K562 (cell line): Measurements from ENCODE around the gene GUCA1A. TPM values are rescaled to one million over a fixed set of nuclear protein-coding genes. Genes with fewer than 3 reads are reported as not detected.

Experiments
- C11orf30 ChIP-seq: fragments of 450-650 bp; IDR thresholded peaks from 2 replicates; pipeline ENCODE4 v1.6.1; 2016; ENCODE audit warnings: low read depth, mild to moderate bottlenecking
- CTBP1 ChIP-seq: fragments of 450-650 bp; IDR thresholded peaks from 2 replicates; pipeline ENCODE4 v1.6.1; 2016; ENCODE audit warnings: borderline replicate concordance
- FOSL1 ChIP-seq: fragments of 200-800 bp; sonication (Bioruptor generic); conservative IDR thresholded peaks from 2 replicates; pipeline ENCODE4 v1.6.1; 2016; ENCODE audit warnings: missing genetic modification characterization, missing compliant biosample characterization
- HNRNPH1 ChIP-seq: fragments of 200-400 bp; formaldehyde crosslinking; optimal IDR thresholded peaks from 2 replicates; pipeline ENCODE3; 2017; ENCODE audit warnings: low read depth, mild to moderate bottlenecking, low read length, moderate library complexity
- JUND ChIP-seq, 2 experiments: IDR thresholded peaks; 2 replicates in 1 of 2; 3 replicates in 1 of 2; pipeline ENCODE4 v1.6.1; 2011; ENCODE audit warnings: borderline replicate concordance in 2 of 2, low read depth in 2 of 2, low read length in 2 of 2, improper control_type of control experiment in 1 of 2, missing biosample characterization in 1 of 2, missing genetic modification characterization in 1 of 2, missing genetic modification reagents in 1 of 2
- KAT2B ChIP-seq: IDR thresholded peaks from one replicate; pipeline ENCODE4 v1.6.1; 2012; ENCODE audit warnings: low read depth, mild to moderate bottlenecking, control low read depth, inconsistent platforms, low read length, moderate library complexity
- MAFG ChIP-seq: fragments of 450-650 bp; conservative IDR thresholded peaks from 2 replicates; pipeline ENCODE4 v1.6.1; 2016; ENCODE audit warnings: missing genetic modification characterization, missing compliant biosample characterization
- NBN ChIP-seq: fragments of 450-650 bp; IDR thresholded peaks from 2 replicates; pipeline ENCODE4 v1.6.1; 2016; ENCODE audit warnings: low read depth, mild to moderate bottlenecking
- NFATC3 ChIP-seq: fragments of 450-650 bp; IDR thresholded peaks from 2 replicates; pipeline ENCODE4 v1.6.1; 2017; ENCODE audit warnings: mild to moderate bottlenecking
- OTX1 ChIP-seq: fragments of 450-650 bp; formaldehyde crosslinking; IDR thresholded peaks from 2 replicates; pipeline ENCODE4 v1.4.0; 2022; ENCODE audit warnings: mild to moderate bottlenecking
- PHF8 ChIP-seq: fragments of 200-600 bp; sonication (generic); IDR thresholded peaks from 2 replicates; pipeline ENCODE4 v1.6.1; 2012; ENCODE audit warnings: mixed run types, mild to moderate bottlenecking, inconsistent platforms, low read length, moderate library complexity, borderline replicate concordance
- PML ChIP-seq: IDR thresholded peaks from 2 replicates; pipeline ENCODE4 v1.6.1; 2012; ENCODE audit warnings: low read length, inconsistent platforms
- PTRF ChIP-seq: fragments of 450-650 bp; IDR thresholded peaks from 2 replicates; pipeline ENCODE4 v1.6.1; 2016; ENCODE audit warnings: mild to moderate bottlenecking, missing genetic modification characterization, missing compliant biosample characterization
- YY1 ChIP-seq, 3 experiments: IDR thresholded peaks; 2 replicates each; pipeline ENCODE4 v1.6.1; 2011; ENCODE audit warnings: low read length in 2 of 3, mild to moderate bottlenecking in 2 of 3, moderate library complexity in 2 of 3, borderline replicate concordance in 1 of 3, control low read depth in 1 of 3, low read depth in 1 of 3; ENCODE audit not compliant: insufficient read depth in 3 of 3, insufficient replicate concordance in 2 of 3, control insufficient read depth in 1 of 3, insufficient read length in 1 of 3; ENCODE audit errors: extremely low read depth in 1 of 3
- ZNF224 ChIP-seq: sonication (generic); formaldehyde crosslinking; IDR thresholded peaks from 2 replicates; pipeline ENCODE4 v1.8.0; 2022; ENCODE audit warnings: mild to moderate bottlenecking, missing genetic modification reagents
- ZNF282 ChIP-seq: sonication (generic); formaldehyde crosslinking; IDR thresholded peaks from 2 replicates; pipeline ENCODE4 v1.8.1; 2023; ENCODE audit warnings: missing genetic modification reagents
- polyA plus RNA-seq, 8 experiments: library from polyadenylated mRNA; depleted of rRNA in 4 of 8; stranded (reverse) in 5 of 8; unstranded in 3 of 8; fragments of >200 nt; fragmentation: Nextera tagmentation in 2 of 8; fragmentation: Illumina TruSeq in 1 of 8; extraction: Ambion mirVana in 2 of 8; extraction: Trizol in 1 of 8; gene quantifications; 2 replicates each; pipeline versions ENCODE4 v1.2.1 to v1.2.3, GENCODE V29; 2011 to 2014; ENCODE audit warnings: inconsistent platforms in 1 of 8, missing spikeins in 1 of 8
- total RNA-seq, 7 experiments: library from RNA; depleted of rRNA in 6 of 7; stranded (reverse); fragments of >200 nt in 6 of 7; fragmentation: Illumina TruSeq in 2 of 7; extraction: Trizol in 2 of 7; gene quantifications; 2 replicates each; pipeline versions ENCODE4 v1.2.1 to v1.2.3, GENCODE V29; 2011 to 2021; ENCODE audit warnings: low replicate concordance in 1 of 7
- TF ChIP-seq, protein P1 (sequence below): fragments of 250-450 bp; sonication (Bioruptor Pico); IDR thresholded peaks from 2 replicates; pipeline ENCODE4 v1.4.0; 2020; ENCODE audit warnings: borderline replicate concordance
- TF ChIP-seq, protein P2 (sequence below): fragments of 450-650 bp; IDR thresholded peaks from one replicate; pipeline ENCODE4 v1.6.1; 2018; ENCODE audit warnings: mild to moderate bottlenecking, moderate library complexity; ENCODE audit not compliant: partially characterized antibody
- TF ChIP-seq, protein P3 (sequence below): sonication (generic); formaldehyde crosslinking; IDR thresholded peaks from 2 replicates; pipeline ENCODE4 v1.8.0; 2022; ENCODE audit warnings: mild to moderate bottlenecking, missing genetic modification reagents, borderline replicate concordance
- TF ChIP-seq, protein P4 (sequence below): sonication (generic); IDR thresholded peaks from 2 replicates; pipeline ENCODE4 v1.6.1; 2016

GUCA1A gene
- total and polyA plus RNA-seq, 9 of the 15 experiments (the other 6 are each of a cell fraction or from before 2014, with no cell fraction given), result not detected

DNA sequence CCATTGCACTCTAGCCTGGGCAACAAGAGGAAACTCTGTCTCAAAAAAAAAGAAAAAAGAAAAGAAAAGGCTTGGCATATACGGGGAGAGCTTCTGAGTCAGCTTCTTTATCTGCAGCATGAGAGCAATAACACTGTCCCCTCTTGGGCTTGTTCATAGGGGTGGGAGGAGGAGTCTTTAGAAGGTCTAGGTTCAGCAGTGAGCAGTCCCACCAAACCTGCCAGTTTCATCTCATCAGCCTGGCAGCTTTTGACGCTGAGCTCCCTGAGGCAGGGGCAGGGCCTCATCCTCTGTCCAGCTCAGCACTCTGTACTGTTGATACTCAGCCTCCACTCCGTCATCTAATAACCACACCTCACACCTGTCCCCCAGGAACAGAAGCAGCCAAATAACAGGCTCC, 25.1 kb upstream of the GUCA1A start (continued):
- TF ChIP-seq, protein P1, sequence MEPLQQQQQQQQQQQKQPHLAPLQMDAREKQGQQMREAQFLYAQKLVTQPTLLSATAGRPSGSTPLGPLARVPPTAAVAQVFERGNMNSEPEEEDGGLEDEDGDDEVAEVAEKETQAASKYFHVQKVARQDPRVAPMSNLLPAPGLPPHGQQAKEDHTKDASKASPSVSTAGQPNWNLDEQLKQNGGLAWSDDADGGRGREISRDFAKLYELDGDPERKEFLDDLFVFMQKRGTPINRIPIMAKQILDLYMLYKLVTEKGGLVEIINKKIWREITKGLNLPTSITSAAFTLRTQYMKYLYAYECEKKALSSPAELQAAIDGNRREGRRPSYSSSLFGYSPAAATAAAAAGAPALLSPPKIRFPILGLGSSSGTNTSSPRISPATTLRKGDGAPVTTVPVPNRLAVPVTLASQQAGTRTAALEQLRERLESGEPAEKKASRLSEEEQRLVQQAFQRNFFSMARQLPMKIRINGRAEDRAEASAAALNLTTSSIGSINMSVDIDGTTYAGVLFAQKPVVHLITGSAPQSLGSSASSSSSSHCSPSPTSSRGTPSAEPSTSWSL (CRISPR knock-in tag), result no peak
- TF ChIP-seq, protein P2, sequence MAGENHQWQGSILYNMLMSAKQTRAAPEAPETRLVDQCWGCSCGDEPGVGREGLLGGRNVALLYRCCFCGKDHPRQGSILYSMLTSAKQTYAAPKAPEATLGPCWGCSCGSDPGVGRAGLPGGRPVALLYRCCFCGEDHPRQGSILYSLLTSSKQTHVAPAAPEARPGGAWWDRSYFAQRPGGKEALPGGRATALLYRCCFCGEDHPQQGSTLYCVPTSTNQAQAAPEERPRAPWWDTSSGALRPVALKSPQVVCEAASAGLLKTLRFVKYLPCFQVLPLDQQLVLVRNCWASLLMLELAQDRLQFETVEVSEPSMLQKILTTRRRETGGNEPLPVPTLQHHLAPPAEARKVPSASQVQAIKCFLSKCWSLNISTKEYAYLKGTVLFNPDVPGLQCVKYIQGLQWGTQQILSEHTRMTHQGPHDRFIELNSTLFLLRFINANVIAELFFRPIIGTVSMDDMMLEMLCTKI, result no peak
- TF ChIP-seq, protein P3, sequence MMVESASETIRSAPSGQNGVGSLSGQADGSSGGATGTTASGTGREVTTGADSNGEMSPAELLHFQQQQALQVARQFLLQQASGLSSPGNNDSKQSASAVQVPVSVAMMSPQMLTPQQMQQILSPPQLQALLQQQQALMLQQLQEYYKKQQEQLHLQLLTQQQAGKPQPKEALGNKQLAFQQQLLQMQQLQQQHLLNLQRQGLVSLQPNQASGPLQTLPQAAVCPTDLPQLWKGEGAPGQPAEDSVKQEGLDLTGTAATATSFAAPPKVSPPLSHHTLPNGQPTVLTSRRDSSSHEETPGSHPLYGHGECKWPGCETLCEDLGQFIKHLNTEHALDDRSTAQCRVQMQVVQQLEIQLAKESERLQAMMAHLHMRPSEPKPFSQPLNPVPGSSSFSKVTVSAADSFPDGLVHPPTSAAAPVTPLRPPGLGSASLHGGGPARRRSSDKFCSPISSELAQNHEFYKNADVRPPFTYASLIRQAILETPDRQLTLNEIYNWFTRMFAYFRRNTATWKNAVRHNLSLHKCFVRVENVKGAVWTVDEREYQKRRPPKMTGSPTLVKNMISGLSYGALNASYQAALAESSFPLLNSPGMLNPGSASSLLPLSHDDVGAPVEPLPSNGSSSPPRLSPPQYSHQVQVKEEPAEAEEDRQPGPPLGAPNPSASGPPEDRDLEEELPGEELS (CRISPR knock-in tag), result no peak
- no peak for TF ChIP-seq FOSL1 (tag)
- no peak for TF ChIP-seq OTX1 (CRISPR knock-in tag)
- TF ChIP-seq HNRNPH1, result no peak
- TF ChIP-seq PHF8, result no peak
- peak; percentile 31; the same call in 1 of the 2 replicates for TF ChIP-seq C11orf30
- no peak for TF ChIP-seq NFATC3
- no peak for TF ChIP-seq CTBP1
- TF ChIP-seq YY1 (IDR thresholded peaks at IDR 0.05; ENCODE audit: borderline replicate concordance in 1 of 3, control insufficient read depth in 1 of 3, extremely low read depth in 1 of 3, insufficient read depth in 3 of 3, insufficient read length in 1 of 3, insufficient replicate concordance in 2 of 3, low read depth in 1 of 3, low read length in 2 of 3), result no peak
- no peak for TF ChIP-seq ZNF224 (CRISPR knock-in tag)
- no peak for TF ChIP-seq NBN
- TF ChIP-seq JUND (IDR thresholded peaks at IDR 0.05; ENCODE audit: borderline replicate concordance, low read depth, low read length), result peak; percentile 23; the same call in 1 of the 2 replicates
- no peak for TF ChIP-seq JUND (tag; IDR thresholded peaks at IDR 0.05; ENCODE audit: borderline replicate concordance, low read depth, low read length)
- no peak for TF ChIP-seq PTRF (tag)
- TF ChIP-seq KAT2B, result no peak
- TF ChIP-seq ZNF282, result no peak
- no peak for TF ChIP-seq PML
- 0 out of 2 replicates have a peak, but pooled peaks have one; percentile 14 for TF ChIP-seq MAFG (tag)
- TF ChIP-seq, protein P4, sequence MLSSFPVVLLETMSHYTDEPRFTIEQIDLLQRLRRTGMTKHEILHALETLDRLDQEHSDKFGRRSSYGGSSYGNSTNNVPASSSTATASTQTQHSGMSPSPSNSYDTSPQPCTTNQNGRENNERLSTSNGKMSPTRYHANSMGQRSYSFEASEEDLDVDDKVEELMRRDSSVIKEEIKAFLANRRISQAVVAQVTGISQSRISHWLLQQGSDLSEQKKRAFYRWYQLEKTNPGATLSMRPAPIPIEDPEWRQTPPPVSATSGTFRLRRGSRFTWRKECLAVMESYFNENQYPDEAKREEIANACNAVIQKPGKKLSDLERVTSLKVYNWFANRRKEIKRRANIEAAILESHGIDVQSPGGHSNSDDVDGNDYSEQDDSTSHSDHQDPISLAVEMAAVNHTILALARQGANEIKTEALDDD, result 0 out of 2 replicates have a peak, but pooled peaks have one; percentile 29
